SKM-1 treated with dmso at 0.1 percent for 144 hours (cell line): Measurements from ENCODE around the gene SYTL3.
"Not testable (repeated sequence)": the region's sequence is repeated elsewhere in the genome, so short reads cannot be mapped to it uniquely, and the experiment has no call there.

Source experiments
- DNase-seq: peaks from one replicate; lab custom pipeline; 2025; ENCODE audit not compliant: unreplicated experiment; lab: John Stamatoyannopoulos, UW

SYTL3 gene

DNA sequence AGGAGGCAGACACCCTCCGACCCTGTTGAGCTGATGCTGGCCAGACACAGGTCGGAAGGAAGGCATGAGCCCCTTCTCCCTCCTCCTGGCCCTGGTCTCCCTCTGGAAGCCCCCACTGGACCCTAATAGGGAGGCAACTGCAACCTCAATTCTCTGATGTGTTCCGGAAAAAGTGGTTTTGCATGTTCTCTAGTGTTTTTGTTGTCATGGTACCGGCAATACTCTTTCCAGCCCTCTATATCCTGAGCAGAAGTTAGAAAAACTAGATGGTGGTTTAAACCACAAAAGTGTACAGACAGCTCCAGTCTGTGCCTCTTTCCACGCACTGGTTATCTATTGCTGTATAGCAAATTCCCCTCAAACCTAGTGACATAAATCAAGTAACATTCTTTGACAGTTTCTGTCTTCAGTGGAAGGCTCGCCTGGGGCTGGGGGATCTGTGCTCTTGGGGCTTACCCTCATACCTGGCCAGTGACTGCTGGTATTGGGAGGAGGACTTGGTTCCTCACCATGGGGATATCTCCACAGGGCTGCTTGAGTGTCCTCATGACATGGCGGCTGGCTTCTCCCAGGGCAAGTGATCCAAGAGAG, 37.0 kb downstream of the SYTL3 start:
- no peak for DNase-seq

DNA sequence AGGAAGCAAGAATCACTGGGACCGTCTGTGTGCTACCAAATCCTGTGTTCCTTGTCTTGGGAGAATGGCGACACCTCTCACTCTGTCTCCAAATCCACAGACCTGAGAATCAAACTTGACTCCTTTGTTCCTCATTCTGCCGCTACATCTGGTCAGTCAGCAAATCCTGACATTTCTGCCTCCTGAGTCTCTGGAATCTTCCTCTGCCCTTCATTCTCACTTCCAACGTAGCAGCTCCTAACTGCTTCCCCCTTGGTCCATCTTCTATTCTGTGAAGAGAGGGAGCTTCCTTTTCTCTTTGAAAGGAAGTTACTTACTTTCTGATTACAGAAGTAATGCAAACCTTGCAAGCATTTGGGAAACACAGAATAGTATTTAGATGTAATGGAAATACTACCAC, 37.7 kb downstream of the SYTL3 start:
- no peak for DNase-seq

DNA sequence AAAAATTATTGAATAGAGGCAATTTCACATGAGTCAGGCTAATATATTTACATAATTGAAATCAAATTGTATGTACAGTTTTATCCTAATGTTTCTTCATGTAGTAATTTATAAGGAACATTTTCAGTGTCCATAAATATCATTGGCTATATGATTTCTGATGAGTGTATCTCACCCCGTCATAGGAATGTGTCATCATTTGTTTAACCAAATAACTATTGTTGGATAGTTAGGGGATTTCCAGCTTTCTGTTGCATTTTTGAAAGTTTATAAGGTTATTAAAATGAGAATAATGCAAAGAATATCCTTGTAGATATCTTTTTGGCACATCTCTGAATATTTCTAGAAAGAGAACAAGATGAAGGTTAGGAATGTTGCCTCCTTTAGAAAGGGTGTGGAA, 39.0 kb downstream of the SYTL3 start:
- DNase-seq = no peak

DNA sequence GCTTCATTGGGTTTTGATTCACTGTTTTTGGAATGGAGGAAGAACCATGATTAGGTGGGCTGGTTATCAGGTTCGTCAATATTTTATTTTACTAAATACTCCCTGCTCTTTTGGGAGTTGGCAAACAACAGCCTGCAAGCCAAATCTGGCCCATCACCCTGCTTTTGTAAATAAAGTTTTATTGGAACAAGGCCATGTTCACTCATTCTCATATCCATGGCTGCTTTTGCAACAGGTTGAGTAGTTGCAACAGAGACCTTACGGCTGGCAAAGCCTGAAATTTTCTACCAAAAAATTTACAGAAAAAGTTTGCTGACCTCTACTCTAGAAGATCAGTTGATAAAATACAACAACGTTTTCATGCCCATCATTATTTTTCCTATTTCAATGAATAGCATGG, 45.1 kb downstream of the SYTL3 start:
- no peak for DNase-seq

DNA sequence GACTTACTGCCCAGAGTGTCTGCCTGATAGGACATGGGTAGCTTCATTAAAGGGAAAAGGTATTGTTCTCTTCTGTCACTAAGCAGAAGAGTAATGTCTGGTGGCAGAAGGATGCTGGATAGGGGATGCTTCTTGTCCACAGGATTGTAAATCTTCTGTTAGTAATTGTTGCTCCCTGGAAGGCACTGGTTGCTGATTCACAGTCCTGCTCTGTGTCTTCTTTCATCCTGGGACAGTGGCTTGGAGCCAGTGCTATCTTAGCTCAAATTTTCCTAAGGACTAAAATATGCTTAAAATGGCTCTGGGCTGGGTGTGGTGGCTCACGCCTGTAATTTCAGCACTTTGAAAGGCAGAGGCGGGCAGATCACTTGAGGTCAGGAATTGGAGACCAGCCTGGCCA, 48.0 kb downstream of the SYTL3 start:
- no peak for DNase-seq

DNA sequence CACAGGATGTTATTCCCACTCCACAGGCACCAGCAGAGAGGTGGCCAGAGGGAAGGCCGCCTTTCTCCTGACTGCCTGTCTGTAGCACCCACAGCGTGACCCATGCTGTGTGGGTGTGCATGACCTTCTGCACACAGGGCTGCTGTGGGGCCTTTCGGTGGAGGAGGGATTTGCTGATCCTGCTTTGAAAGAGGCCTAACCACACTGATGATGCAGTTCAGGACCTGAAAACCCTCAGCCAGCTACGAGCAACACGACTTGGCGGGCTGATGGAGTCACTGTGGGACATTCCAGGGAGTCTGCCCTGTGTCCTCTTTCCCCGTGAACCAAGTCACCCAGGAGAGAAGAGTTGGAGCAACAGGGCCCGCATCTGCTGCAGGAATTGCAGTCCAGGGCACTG, 49.1 kb downstream of the SYTL3 start:
- no peak for DNase-seq

DNA sequence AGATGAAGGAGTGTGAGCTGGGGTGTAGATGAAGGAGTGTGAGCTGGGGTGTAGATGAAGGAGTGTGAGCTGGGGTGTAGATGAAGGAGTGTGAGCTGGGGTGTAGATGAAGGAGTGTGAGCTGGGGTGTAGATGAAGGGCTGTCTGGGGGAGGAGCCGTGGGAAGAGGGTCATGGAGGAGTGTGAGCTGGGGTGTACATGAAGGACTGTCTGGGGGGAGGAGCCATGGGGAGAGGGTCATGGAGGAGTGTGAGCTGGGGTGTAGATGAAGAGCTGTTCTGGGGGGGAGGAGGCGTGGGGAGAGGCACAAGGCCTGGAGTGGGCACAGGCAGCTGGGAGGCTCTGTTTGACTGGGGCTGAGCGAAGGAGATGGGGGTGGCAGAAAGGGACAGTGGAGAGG, 51.4 kb downstream of the SYTL3 start:
- DNase-seq = not testable (repeated sequence)

DNA sequence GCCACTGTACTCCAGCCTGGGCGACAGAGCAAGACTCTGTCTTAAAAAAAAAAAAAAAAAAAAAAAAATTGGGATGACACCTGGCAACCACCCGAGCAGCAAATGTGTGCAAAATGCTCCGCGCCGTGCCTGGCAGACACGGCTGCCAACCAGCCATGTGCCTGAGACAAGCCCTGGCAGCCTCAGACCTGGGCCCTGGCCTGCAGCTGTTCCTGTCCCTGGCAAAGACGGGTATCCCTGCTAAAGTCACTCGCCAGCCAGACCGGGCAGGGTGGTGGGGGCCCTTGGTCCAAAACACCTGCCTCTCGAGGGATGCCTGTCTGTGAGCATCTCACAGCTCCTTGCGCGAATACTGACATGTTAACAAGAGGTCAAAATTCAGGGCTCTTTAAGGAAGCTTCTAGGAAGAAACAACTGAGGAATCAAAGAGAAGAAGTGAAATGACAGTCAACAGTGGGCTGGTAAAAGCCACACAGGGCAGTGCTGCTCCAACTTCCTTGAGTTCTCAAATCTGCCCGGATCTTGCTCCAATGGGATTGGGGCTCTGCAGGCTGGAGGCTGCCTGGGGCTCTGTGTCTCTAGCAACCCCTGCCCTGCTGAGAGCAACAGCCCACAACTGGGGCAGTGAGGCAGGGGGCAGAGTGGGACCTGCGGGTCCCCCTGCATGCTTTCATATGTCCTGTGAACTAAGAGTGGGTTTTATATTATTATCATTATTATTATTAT, 53.4 kb downstream of the SYTL3 start:
- no peak for DNase-seq

DNA sequence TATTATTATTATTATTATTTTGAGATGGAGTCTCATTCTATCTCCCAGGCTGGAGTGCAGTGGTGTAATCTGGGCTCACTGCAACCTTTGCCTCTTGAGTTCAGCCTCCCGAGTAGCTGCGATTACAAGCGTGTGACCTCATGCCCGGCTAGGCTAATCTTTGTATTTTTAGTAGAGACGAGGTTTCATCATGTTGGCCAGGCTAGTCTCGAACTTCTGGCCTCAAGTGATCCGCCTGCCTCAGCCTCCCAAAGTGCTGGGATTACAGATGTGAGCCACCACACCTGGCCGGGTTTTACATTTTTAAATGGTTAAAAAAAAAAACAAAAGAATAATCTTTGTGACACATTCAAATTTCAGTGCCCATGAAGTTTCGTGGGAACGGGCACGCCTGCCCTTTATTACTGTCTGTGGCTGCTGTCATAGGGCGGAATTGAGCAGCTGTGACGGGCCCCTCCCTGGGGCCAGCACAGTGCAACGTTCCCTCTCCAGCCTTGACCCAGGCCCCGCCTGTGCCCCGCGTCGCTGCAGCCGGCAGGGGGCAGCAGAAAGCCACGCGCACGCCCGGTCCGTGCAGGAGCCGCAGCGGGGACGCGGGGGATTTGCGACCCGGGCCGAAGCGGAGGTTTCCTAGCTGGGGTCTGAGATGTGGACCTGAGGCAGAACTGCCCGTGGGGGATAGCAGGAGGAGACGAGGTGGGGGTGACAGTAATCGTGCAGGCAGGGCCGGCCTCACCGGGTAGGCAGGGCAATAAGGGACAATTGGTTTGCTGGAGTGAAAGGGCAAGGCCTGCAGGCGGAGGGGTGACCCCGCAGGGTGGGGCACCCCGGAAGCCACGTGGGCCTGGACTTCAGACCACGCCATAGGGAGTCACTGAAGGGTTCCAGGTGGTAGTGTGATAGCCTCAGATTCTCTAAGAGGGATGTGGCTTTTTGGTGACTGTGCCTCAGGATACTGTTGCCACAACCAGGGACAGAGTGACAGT, 54.3 kb downstream of the SYTL3 start:
- DNase-seq = peak; percentile 68

DNA sequence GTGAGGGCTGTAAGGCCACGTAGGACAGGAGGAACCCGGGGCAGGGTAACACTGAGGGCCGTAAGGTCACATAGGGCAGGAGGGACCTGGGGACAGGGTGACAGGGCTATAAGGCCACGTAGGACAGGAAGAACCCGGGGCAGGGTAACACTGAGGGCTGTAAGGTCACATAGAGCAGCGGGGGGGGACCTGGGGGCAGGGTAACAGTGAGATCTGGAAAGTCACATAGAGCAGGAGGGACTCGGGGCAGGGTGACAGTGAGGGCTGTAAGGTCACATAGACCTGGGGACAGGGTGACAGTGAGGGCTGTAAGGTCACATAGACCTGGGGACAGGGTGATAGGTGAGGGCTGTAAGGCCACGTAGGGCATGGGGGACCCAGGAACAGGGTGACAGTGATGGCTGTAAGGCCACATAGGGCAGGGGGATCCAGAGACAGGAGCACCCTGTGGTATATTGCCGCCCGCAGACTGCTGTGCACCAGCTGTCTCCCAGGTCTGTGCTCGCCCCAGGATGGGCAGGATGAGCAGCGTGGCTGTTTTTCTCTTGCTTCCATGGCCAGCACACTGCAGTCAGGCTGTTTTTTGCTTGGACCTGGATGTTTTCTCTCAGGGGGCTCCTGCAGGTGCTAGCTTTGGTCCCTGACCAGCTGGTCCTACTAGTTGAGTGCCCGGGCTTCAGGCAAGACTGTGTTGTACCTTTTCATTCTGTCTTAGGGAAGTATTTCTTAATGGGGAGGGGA, 55.7 kb downstream of the SYTL3 start:
- no peak for DNase-seq

DNA sequence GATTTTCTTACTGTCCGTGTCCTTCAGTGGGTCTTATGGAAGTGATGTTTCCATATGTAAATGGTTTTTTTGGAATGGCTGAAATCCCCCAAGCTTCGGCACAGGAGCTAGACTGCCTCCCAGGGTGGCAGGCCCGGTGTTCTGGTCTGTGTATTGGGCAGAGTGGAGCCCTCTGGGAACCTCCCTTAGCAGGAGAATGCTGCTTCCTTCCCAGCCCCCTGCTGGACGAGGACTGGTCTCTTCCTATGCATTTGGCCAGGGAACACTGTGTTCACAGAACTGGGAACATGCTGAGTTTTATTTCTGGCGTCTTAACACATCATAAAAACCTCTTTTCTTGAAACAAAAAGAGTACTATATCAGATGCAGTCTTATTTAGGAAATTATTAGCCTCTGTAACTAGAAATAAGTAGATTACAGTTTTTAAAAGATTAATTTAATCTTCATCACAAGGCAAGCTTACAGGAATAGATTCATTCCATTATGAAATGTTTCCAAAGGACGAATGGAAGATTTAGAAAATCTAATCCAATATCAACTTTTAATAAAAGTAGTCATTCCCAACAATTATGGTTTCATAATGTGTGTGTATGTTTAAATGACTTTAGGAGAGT, 56.6 kb downstream of the SYTL3 start:
- DNase-seq = no peak

DNA sequence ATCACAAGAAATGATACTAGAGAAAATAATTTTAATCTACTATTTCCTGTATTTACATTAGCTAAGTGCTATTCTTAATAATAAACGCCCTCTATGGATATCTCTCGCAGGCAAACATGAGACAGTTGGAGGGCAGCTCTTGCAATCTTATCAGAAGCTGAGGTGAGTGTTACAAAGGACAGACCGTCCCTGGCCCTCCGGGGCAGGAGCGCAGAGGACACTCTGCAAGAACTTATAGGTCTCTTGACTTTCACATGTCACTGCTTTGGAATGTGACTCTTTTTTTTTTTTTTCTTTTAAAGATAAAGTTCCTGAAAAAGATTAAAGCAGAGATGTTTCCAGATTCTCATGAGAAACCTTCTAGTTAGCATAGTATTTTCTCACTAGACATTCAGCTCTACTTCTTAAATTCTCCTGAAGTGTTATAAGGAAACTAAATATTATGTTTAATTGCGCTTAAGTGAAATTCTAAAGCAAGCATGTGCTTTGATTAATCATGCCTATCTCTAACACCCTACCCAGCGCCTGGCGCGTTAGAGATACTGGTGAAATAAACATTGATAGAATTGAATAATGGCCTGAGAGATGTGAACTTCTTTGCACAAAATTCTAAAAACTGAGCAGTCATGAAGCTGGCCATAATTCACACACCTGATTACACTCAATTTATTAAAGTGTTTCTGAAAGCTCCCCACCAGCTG, 57.4 kb downstream of the SYTL3 start:
- no peak for DNase-seq

DNA sequence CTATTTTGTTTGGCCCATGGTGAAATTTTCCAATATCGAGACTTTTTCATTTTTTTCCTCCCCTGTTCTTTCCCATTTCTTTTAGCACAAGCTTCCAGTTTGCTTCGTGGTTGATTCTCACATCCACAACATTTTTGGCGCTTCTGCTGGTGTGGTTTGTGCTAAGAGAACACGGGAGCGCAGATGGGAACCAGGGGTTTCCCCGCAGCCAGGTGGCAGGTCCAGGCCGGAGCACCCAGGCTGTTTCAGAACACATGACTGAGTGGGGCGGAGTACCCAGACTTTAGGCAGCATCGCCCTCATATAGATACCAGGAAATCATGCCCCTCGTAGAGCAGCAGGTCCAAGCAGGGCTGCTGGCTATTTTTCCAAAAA, 58.0 kb downstream of the SYTL3 start:
- no peak for DNase-seq

DNA sequence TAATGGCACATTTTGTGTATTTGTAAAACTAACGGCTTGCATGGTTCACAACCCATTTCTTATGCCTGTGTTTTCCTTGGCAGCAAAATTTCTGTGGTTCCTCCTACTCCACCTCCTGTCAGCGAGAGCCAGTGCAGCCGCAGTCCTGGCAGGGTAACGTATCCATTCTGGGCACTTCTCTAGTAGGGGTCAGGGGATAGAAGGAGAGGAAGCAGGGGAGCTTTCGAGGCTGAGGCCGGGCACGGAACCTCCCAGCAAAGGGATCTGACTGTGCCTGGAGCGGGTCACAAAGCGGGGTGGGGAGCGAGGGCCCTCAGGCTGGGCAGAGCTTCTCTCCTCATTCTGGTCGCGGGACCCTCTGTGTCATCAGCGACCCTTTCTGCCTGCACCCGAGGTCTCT, 58.4 kb downstream of the SYTL3 start:
- no peak for DNase-seq

DNA sequence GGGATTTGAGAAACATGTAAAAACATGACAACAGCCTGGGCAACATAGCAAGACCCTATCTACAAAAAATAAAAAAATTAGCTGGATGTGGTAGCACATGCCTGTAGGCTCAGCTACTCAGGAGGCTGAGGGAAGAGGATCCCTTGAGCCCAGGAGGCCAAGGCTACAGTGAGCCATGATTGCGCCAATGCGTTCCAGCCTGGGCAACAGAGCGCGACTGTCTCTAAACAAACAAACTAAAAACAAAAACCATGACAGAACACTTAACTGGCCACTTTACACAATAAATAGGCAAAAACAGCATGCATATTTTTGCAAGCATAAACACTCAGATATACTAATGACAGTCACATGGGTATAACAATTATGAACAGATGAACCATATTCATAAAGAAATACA, 60.0 kb downstream of the SYTL3 start:
- DNase-seq = no peak

DNA sequence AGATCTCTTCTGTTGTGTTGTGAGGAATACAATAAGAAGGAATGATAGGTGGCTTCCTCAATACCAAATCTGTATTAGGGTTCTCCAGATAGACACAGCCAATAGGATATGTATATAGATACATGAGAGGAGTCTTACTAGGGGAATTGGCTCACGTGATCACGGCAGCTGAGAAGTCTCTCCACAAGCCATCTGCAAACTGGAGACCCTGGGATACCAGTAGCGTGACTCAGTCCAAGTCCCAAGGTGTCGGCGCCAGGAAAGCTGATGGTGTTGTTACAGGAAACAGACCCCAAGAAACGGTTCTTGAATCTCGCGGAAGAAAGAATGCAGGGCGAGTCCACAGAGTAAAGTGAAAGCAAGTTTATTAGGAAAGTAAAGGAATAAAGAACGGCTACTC, 61.4 kb downstream of the SYTL3 start:
- DNase-seq = no peak

DNA sequence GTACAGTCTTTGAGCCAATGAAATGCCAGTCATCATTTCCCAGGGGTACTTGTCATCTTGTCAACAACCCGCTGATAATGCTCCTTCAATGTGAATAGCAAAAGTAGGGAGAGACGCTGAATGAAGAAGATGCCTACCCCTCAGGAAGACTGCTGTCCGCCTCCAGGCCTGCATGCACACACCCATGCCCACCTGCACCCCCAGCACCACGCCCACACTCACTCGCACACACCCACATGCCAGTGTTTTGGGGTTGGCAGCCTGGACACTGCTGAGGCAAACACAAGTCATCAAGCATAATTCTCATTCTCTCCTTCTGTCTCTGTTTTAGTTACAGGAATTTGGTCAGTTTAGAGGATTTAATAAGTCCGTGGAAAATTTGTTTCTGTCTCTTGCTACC, 63.6 kb downstream of the SYTL3 start:
- DNase-seq = no peak

DNA sequence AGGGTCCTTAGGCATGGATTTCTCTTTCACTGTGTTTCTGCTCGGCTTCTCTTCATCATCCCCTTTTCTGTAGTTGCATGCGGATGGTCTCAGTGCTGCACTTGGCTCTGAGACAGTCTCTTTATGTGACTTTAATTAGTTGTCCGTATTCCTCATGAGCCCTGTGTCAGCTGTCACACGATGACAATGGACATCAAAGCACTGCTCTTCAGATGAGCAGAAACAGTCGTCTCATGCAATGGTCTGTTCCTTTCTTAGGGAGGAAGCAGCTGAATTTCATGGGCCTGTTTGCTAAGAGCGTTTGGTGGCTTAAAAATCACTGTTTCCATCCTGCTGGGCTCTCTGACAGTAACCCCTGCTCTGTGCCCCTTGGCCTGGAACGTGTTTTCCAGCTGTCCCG, 64.9 kb downstream of the SYTL3 start:
- DNase-seq = no peak

DNA sequence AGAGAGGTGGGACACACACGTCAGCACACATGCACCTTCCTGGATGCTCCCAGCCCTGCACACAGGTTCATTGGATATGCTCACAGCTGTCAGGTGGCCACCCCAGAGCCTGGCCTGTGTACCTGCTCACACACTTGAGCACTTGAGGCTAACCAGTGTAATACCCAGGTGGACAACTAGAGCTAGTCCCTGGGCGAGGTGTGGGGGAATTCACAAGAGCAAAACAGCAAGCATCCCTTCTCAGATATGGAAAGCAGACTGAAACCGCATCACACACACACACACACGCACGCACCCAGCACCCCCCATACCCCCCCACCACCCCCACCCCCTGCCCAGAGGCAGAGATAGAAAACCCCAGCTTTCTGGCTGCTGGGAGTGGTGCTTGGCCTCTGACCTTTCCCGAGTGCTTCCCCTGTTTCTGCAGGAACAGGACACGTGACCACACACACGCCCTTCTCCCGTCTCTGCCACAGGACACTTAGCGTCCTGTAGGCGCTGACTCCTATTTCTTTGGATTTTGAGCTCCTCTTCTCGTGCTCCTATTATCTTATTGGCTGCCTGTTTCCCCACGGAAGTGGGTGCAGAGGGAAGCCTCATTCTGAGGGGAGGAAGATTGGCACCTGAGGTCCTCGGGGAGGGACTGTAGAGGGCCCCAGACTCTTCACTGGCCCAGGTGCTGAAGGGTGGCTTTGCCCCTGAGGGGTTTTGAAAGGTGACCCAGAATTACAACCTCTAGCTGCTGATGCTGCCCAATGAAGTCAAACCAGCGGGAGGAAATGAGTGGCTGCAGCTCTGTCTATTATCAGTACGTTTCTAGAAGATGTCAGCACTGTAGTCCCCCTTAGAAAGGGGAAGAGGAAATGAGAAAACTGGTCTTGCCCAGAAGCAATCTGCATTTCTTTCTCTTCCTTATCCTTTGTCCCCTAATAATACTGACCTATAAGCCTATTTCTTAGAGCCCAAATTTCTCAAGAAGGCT, 65.8 kb downstream of the SYTL3 start:
- DNase-seq = peak; percentile 58
